ENCODE measurements around the gene ALDH3A1.

ALDH3A1 gene

DNA sequence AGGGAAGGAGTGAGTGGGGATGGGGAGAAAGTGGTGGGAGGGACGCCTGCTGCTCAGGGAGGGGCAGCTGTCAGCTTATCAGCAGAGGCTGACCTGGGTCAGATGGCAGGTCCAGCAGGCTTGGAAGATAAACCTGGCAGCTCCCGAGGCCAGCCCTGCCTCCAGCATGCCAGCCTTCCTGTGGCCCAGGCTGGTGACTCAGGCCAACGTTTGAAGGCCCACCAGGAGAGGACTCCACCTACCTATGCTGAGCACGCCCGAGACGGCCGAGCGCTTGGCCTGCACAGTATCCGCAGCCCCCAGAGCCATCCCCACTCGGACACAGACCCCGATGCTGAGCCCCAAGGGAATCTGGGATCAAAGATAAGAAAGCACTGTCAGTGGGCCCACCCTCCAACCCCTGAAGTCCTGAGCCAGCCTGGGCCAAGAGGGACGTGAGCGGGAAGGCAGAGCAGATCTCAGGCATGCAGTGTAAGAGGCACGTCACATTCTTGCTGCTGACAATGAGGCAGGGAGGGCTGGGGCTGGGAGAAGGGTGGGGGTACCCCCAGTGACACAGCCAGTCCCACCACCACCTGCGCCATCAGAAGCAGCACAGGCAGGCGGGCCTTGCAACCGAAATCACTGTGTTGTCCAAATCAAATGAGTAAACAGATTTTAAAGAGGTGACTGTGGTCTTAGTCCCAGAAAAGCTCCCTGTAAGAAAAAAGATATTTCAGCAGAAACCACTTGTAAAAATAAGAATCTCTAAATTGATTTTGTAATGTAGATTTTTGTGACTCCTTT is 44.1 kb downstream of the ALDH3A1 start:
- DNase-seq (ENCODE audit: low read depth in 2 of 2) = no peak

DNA sequence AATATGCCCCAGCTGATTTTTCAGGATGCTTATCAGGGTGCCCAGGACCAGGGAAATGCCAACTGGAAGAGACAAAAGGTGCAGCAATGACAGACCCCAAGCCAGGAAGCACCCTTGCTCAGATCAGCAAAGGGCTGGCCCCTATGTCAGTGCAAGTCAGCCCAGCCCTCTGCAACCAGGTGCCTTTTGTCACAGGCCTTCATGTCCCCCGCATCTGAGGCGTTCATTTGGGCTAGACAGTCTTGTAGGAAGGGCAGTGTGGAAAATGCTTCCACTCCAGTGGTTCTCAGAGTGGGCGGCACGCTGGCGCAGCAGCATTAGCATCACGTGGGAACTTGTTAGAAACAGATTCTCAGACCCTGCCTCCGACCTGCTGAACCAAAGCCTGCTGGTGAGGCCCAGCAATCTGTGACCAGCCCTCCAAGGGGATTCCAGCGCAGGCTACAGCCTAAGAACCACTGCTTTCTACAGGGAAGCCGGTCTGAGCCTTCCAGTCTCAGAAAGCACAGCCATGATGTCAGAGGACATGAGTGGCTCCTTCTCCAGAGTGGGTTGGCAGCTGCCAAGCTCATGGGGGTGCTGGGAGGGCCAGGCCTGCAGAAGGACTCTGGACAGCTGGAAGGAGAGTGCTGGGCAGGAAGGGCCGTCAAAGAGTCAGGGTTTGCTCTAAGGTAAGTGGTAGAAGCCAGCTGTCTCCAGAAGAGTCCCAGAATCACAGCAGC is 44.8 kb downstream of the ALDH3A1 start:
- DNase-seq (ENCODE audit: low read depth in 2 of 2) = no peak

DNA sequence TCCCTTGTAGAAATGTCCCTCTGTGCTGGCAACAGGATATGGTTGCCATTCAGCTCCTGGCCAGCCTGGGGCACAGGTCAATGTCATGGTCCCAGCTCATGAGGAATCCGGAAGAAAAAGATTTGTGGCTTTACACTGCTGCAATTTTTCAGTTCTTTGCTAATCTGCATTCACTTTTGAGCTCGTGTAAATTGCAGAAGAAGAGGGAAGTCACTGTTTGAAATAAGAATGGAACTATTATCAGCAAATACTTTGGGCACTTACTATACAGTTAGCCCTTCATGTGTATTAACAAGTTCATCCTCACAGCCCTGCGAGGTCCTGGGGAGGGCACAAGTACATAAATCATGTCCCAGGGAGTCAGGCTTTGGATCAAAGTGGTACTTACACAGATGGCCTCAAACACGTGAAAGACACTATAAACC is 45.9 kb downstream of the ALDH3A1 start:
- DNase-seq (ENCODE audit: low read depth in 2 of 2) = no peak

Data from activated CD8-positive, alpha-beta memory T cell treated with anti-CD3 and anti-CD28 coated beads for 4 hours (primary cell).